Measurements from ENCODE around the gene GPSM1.
"Not testable (repeated sequence)": the region's sequence is repeated elsewhere in the genome, so short reads cannot be mapped to it uniquely, and the experiment has no call there.

The GPSM1 gene

GRCh38 chr9:136347472-136348256 lies 20.3 kb downstream of the GPSM1 start:
- DNase-seq: no peak

DNA sequence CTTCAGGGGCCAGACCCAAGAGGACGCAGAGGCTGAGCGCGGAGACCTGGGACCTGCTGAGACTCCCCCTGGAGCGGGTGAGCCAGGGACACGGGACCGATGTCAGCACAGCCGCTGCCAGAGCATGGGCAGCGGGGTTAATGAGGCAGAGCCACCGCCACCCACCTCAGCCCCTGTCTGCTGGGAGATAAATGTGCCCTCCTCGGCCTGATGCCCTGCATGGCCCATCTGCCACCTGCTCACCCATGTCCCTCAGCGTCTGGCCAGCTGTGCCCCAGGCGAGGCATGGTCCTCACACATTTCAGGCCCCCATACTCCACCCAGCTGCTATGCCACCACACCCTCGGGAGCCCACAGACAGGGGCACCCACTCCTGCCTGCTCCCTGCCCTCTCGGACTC lies 21.4 kb downstream of the GPSM1 start:
- DNase-seq: no peak

DNA sequence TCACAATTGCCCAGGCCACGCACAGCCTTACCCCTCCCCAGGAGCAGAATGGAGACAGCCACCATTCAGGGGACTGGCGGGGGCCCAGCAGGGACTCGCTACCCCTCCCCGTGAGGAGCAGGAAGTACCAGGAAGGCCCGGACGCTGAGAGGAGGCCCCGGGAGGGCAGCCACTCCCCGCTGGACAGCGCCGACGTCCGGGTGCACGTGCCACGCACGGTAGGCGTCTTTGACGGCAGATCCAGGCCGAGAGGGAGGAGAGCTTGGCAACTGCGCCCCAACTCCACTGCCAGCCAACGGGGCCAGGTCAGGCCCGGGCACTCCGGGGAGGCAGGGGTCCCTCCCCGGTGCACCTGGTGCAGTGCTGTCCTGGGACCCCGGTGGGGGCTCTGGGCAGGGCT lies 22.2 kb downstream of the GPSM1 start:
- DNase-seq: no peak

GRCh38 chr9:136351252-136351800 lies 24.0 kb downstream of the GPSM1 start:
- no peak for DNase-seq

GRCh38 chr9:136351868-136352267 lies 24.5 kb downstream of the GPSM1 start:
- DNase-seq: not testable (repeated sequence)

DNA sequence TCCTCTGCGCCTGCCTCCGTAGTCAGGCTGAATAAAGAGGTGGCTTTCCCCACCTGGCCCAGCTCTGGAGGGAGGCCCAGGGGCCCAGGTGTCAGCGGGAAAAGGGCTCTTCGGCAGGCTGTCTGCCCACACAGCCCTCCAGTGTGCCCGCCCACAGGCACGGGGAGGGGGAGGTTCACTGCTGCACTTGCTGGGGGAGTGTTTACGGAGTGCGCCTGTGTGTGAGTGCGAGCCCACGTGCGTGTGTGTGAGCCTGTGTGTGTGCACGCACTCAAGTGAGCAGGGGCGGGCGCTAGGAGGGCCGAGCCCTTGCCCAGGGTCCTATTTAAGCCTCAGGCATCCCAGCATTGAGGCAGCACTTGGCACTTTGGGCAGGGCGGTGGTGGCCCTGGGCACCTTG lies 25.3 kb downstream of the GPSM1 start:
- no peak for DNase-seq

- no peak for DNase-seq
Measured at GRCh38 chr9:136353088-136353487, 25.7 kb downstream of the GPSM1 start.

- no peak for DNase-seq
Measured at GRCh38 chr9:136353757-136354488, 26.6 kb downstream of the GPSM1 start.

- no peak for DNase-seq
Measured at GRCh38 chr9:136354592-136355085, 27.3 kb downstream of the GPSM1 start.

DNA sequence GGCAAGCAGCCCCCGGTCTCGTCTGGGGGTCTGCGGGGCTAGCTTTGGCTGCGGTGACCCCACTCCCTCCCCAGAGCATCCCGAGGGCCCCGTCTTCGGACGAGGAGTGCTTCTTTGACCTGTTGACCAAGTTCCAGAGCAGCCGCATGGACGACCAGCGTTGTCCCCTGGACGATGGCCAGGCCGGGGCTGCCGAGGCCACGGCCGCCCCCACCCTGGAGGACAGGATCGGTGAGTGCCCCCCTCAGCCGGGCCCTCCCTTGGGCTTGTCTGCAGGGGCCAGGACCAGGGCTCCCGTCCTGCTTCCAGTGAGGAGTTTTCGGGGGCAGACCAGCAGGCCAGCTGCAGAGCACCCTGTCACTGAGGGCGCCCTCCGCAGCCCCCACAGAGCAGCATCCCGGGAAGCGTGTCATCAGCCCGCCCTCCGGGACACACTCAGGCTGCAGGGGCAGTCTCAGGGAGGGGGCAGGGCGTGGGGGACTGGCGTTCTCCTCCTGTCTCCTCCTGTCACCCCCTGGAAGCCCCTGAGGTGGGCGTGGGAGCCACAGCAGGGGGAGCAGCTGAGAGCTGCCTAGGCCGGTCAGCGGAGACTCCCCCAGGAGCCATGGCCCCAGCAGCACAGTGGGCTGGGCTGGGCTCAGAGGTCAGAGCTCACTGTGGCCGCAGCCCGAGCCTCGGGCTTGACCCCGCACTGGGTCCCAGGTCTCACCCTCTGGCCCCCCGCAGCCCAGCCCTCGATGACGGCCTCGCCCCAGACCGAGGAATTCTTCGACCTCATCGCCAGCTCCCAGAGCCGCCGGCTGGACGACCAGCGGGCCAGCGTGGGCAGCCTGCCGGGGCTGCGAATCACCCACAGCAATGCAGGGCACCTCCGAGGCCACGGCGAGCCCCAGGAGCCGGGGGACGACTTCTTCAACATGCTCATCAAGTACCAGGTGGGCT lies 28.5 kb downstream of the GPSM1 start:
- no peak for DNase-seq

- no peak for DNase-seq
Measured at GRCh38 chr9:136357202-136357725, 29.9 kb downstream of the GPSM1 start.

DNA sequence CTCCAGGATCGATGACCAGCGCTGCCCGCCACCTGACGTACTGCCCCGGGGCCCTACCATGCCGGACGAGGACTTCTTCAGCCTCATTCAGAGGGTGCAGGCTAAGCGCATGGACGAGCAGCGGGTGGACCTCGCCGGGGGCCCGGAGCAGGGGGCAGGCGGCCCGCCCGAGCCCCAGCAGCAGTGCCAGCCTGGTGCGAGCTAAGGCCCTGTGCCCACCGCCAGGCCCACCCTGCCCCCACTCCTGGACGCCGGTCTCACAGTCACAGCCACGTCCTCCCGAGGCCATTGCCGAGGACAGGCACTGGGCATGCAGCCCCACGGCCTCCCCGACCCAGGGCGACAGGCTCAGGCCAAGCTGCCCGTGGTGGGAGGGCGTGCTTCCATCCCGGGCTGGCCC lies 30.7 kb downstream of the GPSM1 start:
- no peak for DNase-seq

DNA sequence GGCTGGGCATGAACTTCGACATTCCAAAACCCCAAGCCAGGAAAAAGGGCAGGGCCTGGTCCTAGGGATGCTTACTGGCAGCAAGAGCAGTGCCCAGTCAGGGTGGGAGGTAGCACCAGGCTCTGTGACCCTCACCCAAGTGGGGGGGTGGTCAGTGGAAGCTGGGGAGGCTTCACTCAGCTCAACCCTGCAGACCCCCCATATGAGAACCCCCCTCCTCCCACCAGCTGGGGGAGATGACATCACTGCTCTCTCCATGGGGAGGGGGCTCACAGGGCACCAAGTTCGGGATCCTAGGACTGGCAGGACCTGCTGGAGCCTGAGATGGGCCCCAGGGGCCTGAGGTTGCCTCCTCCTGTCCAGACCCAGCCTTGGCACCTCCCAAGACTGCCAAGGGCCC lies 31.5 kb downstream of the GPSM1 start:
- DNase-seq: no peak

GRCh38 chr9:136359774-136360718 lies 32.7 kb downstream of the GPSM1 start:
- DNase-seq: no peak

GRCh38 chr9:136361047-136361753 lies 33.9 kb downstream of the GPSM1 start:
- DNase-seq: no peak

- DNase-seq: no peak
Measured at GRCh38 chr9:136361754-136362449, 34.6 kb downstream of the GPSM1 start.

DNA sequence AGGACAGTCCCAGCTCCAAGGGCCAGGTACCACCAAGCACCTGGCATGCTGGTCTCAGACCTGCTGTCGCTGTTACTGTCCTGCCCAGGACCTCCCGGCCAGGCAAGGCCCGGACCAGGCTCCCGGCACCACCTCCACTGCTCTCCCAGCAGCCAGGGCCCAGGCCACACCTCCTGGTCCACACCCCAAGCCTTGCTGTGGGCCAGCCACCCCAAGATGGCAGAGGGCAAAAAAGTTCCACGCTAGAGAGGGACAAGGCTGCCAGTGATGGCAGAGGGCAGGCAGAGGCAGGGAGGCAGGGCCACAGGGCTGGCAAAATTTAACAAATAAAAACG lies 35.1 kb downstream of the GPSM1 start:
- no peak for DNase-seq

- DNase-seq: peak; percentile 29
Measured at GRCh38 chr9:136363106-136363948, 36.0 kb downstream of the GPSM1 start, which contains the start of gene DNLZ. DNLZ (minus strand) TSS chr9:136363744; CDS start chr9:136363714, 30 bp downstream.
